IPS DF 6.9 (cell line): Measurements from ENCODE around the gene CALHM5.

ENCODE experiments used
- DNase-seq: peaks from one replicate; pipeline ENCODE4 v3.0.0-alpha.2; 2013; ENCODE audit warnings: low read depth, low spot score
- H3K27ac ChIP-seq: one replicate; pipeline ENCODE4 v1.5.1; 2013; ENCODE audit warnings: low read length, control low read depth
- H3K27me3 ChIP-seq: 2 replicates; pipeline ENCODE4 v1.6.1; 2013; ENCODE audit warnings: mild to moderate bottlenecking, low read length; ENCODE audit not compliant: control insufficient read depth, insufficient read depth
- H3K36me3 ChIP-seq: 2 replicates; pipeline ENCODE4 v1.6.1; 2013; ENCODE audit warnings: low read length; ENCODE audit not compliant: control insufficient read depth, insufficient read depth
- H3K4me1 ChIP-seq: 2 replicates; pipeline ENCODE4 v1.6.1; 2013; ENCODE audit warnings: low read length; ENCODE audit not compliant: control insufficient read depth, insufficient read depth
- H3K4me3 ChIP-seq: 2 replicates; pipeline ENCODE4 v1.5.1; 2013; ENCODE audit warnings: mild to moderate bottlenecking, low read length
- H3K9me3 ChIP-seq: 2 replicates; pipeline ENCODE4 v1.6.1; 2013; ENCODE audit warnings: low read length, inconsistent platforms; ENCODE audit not compliant: control insufficient read depth, insufficient read depth
- WGBS: extraction: QIAGEN DNeasy Blood & Tissue Kit; methylation state at CpG from one replicate; pipeline ENCODE4 v1.1.7; 2013; ENCODE audit warnings: mixed read lengths, missing lambda C conversion rate; ENCODE audit not compliant: insufficient read length, insufficient coverage; 5-methylcytosine and 5-hydroxymethylcytosine counted together

Gene CALHM5

DNA sequence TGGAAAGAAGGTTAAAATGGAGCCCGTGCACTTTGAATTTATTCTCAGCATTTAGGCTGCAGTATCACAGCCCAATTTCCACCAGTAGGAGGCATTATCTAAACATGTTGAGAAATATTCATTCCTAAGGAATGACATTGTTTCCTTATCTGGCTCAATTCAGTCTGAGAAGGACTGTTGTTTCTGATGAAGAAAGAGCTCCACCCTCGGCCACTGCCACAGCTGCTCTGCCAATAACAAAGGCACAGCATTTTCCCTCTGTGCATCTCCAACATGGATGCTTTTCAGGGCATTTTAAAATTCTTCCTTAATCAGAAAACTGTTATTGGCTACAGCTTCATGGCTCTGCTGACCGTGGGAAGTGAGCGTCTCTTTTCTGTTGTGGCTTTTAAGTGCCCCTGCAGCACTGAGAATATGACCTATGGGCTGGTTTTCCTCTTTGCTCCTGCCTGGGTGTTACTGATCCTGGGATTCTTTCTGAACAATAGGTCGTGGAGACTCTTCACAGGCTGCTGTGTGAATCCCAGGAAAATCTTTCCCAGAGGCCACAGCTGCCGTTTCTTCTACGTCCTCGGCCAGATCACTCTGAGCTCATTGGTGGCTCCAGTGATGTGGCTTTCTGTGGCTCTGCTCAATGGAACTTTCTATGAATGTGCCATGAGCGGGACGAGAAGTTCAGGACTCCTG is at the start of gene CALHM5:
TSS of gene CALHM5 (plus strand) at position 216 of the 687 bp plus-strand sequence. CDS start at position 274, 58 bp downstream.
- H3K4me1 ChIP-seq, result peaks cover 7% of the 10 kb centered on the region
- no peaks in the 10 kb centered on the region for H3K27me3 ChIP-seq
- DNase-seq, result no peak
- H3K36me3 ChIP-seq, result no peaks in the 10 kb centered on the region
- no peak within 1 kb of the TSS for H3K4me3 ChIP-seq
- WGBS, result no CpG with 5 or more reads among the region's 10 CpGs
- no peak within 1 kb of the TSS for H3K27ac ChIP-seq
- no peaks in the 10 kb centered on the region for H3K9me3 ChIP-seq

DNA sequence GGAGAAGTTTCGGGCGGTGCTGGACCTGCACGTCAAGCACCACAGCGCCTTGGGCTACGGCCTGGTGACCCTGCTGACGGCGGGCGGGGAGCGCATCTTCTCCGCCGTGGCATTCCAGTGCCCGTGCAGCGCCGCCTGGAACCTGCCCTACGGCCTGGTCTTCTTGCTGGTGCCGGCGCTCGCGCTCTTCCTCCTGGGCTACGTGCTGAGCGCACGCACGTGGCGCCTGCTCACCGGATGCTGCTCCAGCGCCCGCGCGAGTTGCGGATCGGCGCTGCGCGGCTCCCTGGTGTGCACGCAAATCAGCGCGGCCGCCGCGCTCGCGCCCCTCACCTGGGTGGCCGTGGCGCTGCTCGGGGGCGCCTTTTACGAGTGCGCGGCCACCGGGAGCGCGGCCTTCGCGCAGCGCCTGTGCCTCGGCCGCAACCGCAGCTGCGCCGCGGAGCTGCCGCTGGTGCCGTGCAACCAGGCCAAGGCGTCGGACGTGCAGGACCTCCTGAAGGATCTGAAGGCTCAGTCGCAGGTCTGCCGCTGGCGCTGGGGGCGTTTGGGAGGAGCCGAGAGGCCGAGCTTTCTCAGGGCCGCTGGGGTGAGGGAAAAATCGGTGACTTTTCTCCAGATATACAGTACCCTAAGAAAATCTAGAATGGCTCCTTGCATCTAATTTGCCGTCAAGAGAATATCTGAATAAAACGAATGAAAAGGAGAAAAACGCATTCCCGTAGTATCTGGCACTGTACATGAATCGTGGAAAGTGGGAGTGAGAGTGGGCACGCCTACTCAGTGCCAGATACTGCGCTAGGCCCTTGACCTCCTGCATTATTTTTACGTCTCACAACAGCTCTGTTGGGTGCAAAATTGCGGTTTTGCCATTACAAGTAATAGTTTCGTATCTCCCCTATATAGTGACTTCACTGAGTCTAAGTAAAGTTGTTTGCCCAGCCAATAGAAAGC is 49.2 kb upstream of the CALHM5 start:
- DNase-seq, result peak; percentile 37
- peaks cover 13% of the 10 kb centered on the region; the same call in 1 of the 2 replicates for H3K27me3 ChIP-seq
- no peak overlapping the region for H3K27ac ChIP-seq

DNA sequence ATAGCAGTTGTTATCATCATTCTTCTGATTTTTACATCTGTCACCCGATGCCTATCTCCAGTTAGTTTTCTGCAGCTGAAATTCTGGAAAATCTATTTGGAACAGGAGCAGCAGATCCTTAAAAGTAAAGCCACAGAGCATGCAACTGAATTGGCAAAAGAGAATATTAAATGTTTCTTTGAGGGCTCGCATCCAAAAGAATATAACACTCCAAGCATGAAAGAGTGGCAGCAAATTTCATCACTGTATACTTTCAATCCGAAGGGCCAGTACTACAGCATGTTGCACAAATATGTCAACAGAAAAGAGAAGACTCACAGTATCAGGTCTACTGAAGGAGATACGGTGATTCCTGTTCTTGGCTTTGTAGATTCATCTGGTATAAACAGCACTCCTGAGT is 48.1 kb upstream of the CALHM5 start:
- WGBS, result no CpG with 5 or more reads among the region's 4 CpGs
- Histone ChIP-seq H3K27ac (no peak overlapping the region), H3K36me3 (no peaks in the 10 kb centered on the region), H3K4me3 (no peak overlapping the region), H3K9me3 (no peaks in the 10 kb centered on the region), H3K4me1 (no peaks in the 10 kb centered on the region; the same call in 1 of the 2 replicates), H3K27me3 (peaks cover 13% of the 10 kb centered on the region; the same call in 1 of the 2 replicates)
- no peak for DNase-seq

More for the DNA sequence above, 49.2 kb upstream of the CALHM5 start:
- no peaks in the 10 kb centered on the region; the same call in 1 of the 2 replicates for H3K4me1 ChIP-seq
- no CpG with 5 or more reads among the region's 84 CpGs for WGBS
- H3K36me3 ChIP-seq, result no peaks in the 10 kb centered on the region
- peak overlapping the region; percentile 43; the same call in 1 of the 2 replicates for H3K4me3 ChIP-seq
- H3K9me3 ChIP-seq, result no peaks in the 10 kb centered on the region

GRCh38 chr6:116465246-116465645 is 46.2 kb upstream of the CALHM5 start:
- DNase-seq, result no peak
- Histone ChIP-seq H3K36me3 (no peaks in the 10 kb centered on the region), H3K27ac (no peak overlapping the region), H3K4me3 (no peak overlapping the region), H3K4me1 (no peaks in the 10 kb centered on the region; the same call in 1 of the 2 replicates), H3K9me3 (no peaks in the 10 kb centered on the region), H3K27me3 (peaks cover 13% of the 10 kb centered on the region; the same call in 1 of the 2 replicates)
- no CpG with 5 or more reads among the region's 5 CpGs for WGBS

DNA sequence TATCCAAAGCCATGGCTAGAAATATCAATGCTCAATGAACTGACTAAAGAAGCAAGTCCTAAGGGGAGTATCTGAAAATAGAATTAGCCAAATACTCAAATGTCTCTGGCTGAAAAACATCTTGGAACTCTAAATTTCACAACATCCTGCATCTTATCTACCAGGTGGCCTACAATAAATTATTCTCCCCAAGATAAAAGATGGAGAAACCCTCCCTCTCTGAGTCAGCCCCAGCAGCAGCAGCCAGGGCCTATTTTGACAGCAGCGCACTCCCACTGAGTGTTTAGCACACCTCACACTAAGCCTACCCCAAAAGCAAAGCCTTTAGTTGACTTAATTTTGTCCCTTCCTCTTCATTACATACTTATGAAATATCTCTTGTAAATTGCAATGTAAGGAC is 44.3 kb upstream of the CALHM5 start:
- Histone ChIP-seq H3K36me3 (no peaks in the 10 kb centered on the region), H3K9me3 (no peaks in the 10 kb centered on the region), H3K27me3 (peaks cover 6% of the 10 kb centered on the region; the same call in 1 of the 2 replicates), H3K4me1 (no peaks in the 10 kb centered on the region; the same call in 1 of the 2 replicates), H3K4me3 (no peak overlapping the region), H3K27ac (no peak overlapping the region)
- DNase-seq, result no peak
- WGBS, result no CpG with 5 or more reads among the region's 1 CpG

DNA sequence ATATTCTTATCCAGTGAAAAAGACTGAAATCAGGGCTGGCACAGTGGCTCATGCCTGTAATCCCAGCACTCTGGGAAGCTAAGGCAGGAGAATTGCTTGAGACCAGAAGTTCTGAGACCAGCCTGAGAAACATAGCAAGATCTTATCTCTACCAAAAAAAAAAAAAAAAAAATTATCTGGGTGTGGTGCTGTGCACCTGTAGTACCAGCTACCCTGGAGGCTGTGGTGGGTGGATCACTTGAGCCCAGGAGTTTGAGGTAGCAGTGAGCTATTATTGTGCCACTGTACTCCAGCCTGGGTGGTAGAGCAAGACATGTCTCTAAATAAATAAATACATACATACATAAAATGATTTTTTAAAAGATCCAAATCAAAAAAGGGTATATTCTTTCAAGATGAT is 43.9 kb upstream of the CALHM5 start:
- Histone ChIP-seq H3K27me3 (peaks cover 5% of the 10 kb centered on the region; the same call in 1 of the 2 replicates), H3K4me3 (no peak overlapping the region), H3K27ac (no peak overlapping the region), H3K36me3 (no peaks in the 10 kb centered on the region), H3K9me3 (no peaks in the 10 kb centered on the region), H3K4me1 (no peaks in the 10 kb centered on the region)
- DNase-seq, result no peak

DNA sequence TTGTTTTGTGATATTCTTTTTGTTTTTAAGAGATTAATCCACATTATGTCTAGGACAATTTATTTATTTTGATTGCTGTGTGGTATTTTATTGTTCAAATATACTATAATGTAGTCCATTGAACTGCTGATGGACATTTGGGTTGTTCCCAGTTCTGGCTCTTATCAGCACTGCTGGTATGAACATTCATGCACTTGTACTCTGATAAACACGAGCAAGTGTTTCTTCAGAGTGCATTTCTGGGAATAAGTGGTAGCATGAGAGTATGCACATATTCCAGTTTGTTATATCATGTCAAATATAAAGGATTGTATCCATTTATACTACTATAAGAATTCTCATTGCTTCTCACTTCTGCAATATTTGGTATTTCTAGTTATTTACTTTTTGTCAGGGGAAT is 43.1 kb upstream of the CALHM5 start:
- H3K27ac ChIP-seq, result no peak overlapping the region
- no peaks in the 10 kb centered on the region for H3K36me3 ChIP-seq
- no peak for DNase-seq
- WGBS, result no CpG with 5 or more reads among the region's 1 CpG
- no peaks in the 10 kb centered on the region for H3K9me3 ChIP-seq
- H3K27me3 ChIP-seq, result 0 out of 2 replicates have a peak, but pooled peaks cover 1% of the 10 kb centered on the region
- no peaks in the 10 kb centered on the region for H3K4me1 ChIP-seq
- H3K4me3 ChIP-seq, result no peak overlapping the region

- no peaks in the 10 kb centered on the region for H3K27me3 ChIP-seq
- H3K27ac ChIP-seq, result no peak overlapping the region
- no peaks in the 10 kb centered on the region for H3K9me3 ChIP-seq
- no peak for DNase-seq
- no peaks in the 10 kb centered on the region for H3K36me3 ChIP-seq
- WGBS, result no CpG with 5 or more reads among the region's 1 CpG
- H3K4me3 ChIP-seq, result no peak overlapping the region
- H3K4me1 ChIP-seq, result no peaks in the 10 kb centered on the region
Measured at GRCh38 chr6:116471531-116471930, 39.9 kb upstream of the CALHM5 start.

DNA sequence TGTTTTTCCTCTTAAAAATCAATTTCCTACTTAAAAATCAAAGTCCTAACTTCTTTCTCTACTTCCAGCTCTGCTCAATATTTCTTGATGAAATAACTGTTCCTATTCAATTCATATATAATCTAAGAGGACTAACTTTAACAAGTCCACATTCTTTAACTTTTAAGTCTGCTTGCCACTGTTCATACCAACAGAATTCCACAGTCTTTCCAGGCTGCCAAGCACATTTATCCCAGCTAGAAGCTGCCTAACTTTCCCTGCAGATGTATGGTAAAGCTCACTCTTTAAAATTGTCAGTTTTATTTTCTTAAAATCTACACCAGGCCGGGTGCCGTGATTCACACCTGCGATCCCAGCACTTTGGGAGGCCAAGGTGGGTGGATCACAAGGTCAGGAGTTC is 38.7 kb upstream of the CALHM5 start:
- no peak overlapping the region for H3K4me3 ChIP-seq
- no peaks in the 10 kb centered on the region for H3K9me3 ChIP-seq
- DNase-seq, result no peak
- H3K27ac ChIP-seq, result no peak overlapping the region
- no peaks in the 10 kb centered on the region for H3K4me1 ChIP-seq
- no peaks in the 10 kb centered on the region for H3K36me3 ChIP-seq
- no CpG with 5 or more reads among the region's 3 CpGs for WGBS
- H3K27me3 ChIP-seq, result no peaks in the 10 kb centered on the region

DNA sequence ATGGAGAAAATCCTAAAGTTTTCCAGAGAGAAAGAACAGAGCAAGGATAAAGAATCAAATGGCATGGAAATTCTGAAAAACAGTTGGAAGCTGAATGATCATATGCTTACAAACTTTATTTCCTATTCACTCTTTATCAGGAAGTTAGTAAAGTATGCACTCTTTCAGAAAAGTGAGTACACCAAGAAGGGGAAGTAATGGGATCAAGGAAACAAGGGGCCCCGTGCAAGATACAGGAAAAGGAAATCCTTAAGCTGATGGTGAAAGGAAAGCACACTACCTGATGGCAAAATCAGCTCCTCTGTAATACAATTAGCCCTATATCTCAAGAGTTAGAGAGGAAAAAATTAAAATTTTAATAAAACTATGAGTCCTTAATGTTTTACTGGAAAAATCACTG is 36.3 kb upstream of the CALHM5 start:
- Histone ChIP-seq H3K27ac (no peak overlapping the region), H3K36me3 (no peaks in the 10 kb centered on the region), H3K4me3 (no peak overlapping the region), H3K9me3 (no peaks in the 10 kb centered on the region), H3K4me1 (no peaks in the 10 kb centered on the region), H3K27me3 (no peaks in the 10 kb centered on the region)
- no CpG with 5 or more reads among the region's 1 CpG for WGBS
- no peak for DNase-seq
